ENCODE data around the gene NECTIN1.

Gene NECTIN1

DNA sequence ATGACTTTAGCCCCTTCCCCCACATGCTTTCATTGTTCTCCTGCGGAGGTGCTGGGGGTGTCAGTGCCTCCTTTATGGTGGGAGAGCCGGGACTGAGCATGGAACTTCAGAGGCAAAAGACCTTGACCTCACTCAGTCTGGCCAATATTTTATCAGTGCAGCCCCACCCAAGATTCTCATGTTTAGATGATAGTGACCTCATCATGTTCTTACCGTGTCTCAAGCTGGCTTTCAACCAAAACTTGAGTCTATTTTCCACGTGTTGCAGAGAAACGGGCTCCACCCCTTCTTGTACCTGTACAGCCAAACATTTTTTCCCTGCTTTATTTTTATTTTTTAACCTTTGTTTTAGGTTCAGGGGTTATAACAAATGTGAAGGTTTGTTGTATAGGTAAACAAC lies 47.7 kb upstream of the NECTIN1 start (continued):
- TF ChIP-seq, protein P1, sequence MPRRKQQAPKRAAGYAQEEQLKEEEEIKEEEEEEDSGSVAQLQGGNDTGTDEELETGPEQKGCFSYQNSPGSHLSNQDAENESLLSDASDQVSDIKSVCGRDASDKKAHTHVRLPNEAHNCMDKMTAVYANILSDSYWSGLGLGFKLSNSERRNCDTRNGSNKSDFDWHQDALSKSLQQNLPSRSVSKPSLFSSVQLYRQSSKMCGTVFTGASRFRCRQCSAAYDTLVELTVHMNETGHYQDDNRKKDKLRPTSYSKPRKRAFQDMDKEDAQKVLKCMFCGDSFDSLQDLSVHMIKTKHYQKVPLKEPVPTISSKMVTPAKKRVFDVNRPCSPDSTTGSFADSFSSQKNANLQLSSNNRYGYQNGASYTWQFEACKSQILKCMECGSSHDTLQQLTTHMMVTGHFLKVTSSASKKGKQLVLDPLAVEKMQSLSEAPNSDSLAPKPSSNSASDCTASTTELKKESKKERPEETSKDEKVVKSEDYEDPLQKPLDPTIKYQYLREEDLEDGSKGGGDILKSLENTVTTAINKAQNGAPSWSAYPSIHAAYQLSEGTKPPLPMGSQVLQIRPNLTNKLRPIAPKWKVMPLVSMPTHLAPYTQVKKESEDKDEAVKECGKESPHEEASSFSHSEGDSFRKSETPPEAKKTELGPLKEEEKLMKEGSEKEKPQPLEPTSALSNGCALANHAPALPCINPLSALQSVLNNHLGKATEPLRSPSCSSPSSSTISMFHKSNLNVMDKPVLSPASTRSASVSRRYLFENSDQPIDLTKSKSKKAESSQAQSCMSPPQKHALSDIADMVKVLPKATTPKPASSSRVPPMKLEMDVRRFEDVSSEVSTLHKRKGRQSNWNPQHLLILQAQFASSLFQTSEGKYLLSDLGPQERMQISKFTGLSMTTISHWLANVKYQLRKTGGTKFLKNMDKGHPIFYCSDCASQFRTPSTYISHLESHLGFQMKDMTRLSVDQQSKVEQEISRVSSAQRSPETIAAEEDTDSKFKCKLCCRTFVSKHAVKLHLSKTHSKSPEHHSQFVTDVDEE (CRISPR knock-in tag; IDR thresholded peaks at IDR 0.05) = no peak
- TF ChIP-seq PPARA (CRISPR knock-in tag; IDR thresholded peaks at IDR 0.05; ENCODE audit: borderline replicate concordance) (no peak), ZC3H10 (CRISPR knock-in tag; IDR thresholded peaks at IDR 0.05) (no peak), ISL1 (CRISPR knock-in tag; IDR thresholded peaks at IDR 0.05) (no peak), GLIS3 (CRISPR knock-in tag; IDR thresholded peaks at IDR 0.05) (no peak)
- TF ChIP-seq, protein P2, sequence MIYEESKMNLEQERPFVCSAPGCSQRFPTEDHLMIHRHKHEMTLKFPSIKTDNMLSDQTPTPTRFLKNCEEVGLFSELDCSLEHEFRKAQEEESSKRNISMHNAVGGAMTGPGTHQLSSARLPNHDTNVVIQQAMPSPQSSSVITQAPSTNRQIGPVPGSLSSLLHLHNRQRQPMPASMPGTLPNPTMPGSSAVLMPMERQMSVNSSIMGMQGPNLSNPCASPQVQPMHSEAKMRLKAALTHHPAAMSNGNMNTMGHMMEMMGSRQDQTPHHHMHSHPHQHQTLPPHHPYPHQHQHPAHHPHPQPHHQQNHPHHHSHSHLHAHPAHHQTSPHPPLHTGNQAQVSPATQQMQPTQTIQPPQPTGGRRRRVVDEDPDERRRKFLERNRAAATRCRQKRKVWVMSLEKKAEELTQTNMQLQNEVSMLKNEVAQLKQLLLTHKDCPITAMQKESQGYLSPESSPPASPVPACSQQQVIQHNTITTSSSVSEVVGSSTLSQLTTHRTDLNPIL (CRISPR knock-in tag; IDR thresholded peaks at IDR 0.05; ENCODE audit: low read depth) = no peak

DNA sequence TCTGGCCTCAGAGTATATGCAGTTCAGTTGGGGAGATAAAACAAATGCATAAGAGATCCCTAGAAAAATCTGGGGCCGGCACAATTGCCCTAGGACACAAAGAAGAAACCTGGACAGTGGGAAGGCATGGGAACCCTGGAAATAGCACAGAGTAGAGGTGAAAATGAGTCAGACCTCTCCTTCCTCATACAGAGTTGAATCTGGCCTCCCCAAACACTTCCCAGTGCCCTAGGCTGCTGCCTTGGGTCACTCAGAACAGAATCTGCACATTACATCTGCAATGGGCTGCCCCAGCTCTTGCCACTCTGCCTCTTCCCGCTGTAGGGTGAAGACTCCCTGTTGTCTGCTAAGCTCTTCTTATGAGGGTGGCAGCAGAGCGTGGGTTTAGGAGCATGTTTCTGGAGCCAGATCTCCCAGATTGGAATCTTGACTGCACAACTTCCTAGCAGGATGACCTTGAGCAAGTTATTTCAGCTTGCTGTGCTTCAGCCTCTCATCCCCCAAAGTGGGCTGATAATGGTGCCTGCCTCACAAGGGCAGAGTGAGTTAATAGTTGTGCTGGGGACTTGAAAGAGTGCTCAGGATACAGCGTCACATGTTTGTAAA lies 47.1 kb upstream of the NECTIN1 start:
- no peak for ATAC-seq

DNA sequence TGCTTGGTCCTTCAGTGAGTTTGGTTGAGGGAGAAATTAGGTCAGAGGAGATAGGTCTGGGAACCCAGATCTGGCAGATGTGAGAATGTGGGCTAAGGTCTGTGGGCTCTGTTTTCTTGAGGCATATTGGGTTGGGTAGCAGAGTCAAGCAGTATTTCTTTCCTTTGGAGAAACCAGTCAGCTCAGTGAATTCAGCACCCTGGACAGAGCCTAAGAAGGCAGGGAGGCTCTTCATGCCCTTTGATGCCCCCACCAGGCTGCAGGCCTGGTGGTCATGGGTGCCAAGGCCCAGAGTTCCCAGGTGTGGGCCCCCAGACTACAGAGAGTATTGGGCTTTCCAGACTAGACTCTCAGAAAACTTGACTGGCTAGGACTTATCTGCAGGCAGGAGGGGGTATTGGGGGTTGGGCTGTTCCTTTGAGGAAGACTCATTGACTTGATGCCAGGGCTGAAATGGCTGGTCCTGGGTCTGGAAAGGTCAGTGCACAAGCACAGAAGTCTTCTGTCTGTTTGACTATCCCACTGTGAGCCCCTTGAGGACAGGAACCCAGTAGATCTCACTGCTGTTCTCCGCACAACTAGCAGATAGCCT lies 45.3 kb upstream of the NECTIN1 start:
- TF ChIP-seq OSR1 (CRISPR knock-in tag; IDR thresholded peaks at IDR 0.05) (no peak), TOX (CRISPR knock-in tag; IDR thresholded peaks at IDR 0.05; ENCODE audit: borderline replicate concordance) (no peak), ZFP30 (CRISPR knock-in tag; IDR thresholded peaks at IDR 0.05) (no peak), ZNF8 (CRISPR knock-in tag; IDR thresholded peaks at IDR 0.05) (no peak), SNAI2 (CRISPR knock-in tag; IDR thresholded peaks at IDR 0.05) (no peak), ZFP3 (CRISPR knock-in tag; IDR thresholded peaks at IDR 0.05) (no peak), GLIS3 (CRISPR knock-in tag; IDR thresholded peaks at IDR 0.05) (no peak), ZC3H10 (CRISPR knock-in tag; IDR thresholded peaks at IDR 0.05) (no peak), PPARA (CRISPR knock-in tag; IDR thresholded peaks at IDR 0.05; ENCODE audit: borderline replicate concordance) (no peak), ZNF70 (CRISPR knock-in tag; IDR thresholded peaks at IDR 0.05) (no peak)
- TF ChIP-seq, protein P3, sequence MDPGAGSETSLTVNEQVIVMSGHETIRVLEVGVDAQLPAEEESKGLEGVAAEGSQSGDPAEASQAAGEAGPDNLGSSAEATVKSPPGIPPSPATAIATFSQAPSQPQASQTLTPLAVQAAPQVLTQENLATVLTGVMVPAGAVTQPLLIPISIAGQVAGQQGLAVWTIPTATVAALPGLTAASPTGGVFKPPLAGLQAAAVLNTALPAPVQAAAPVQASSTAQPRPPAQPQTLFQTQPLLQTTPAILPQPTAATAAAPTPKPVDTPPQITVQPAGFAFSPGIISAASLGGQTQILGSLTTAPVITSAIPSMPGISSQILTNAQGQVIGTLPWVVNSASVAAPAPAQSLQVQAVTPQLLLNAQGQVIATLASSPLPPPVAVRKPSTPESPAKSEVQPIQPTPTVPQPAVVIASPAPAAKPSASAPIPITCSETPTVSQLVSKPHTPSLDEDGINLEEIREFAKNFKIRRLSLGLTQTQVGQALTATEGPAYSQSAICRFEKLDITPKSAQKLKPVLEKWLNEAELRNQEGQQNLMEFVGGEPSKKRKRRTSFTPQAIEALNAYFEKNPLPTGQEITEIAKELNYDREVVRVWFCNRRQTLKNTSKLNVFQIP (CRISPR knock-in tag; IDR thresholded peaks at IDR 0.05; ENCODE audit: borderline replicate concordance, low read depth) = no peak
- TF ChIP-seq, protein P4, sequence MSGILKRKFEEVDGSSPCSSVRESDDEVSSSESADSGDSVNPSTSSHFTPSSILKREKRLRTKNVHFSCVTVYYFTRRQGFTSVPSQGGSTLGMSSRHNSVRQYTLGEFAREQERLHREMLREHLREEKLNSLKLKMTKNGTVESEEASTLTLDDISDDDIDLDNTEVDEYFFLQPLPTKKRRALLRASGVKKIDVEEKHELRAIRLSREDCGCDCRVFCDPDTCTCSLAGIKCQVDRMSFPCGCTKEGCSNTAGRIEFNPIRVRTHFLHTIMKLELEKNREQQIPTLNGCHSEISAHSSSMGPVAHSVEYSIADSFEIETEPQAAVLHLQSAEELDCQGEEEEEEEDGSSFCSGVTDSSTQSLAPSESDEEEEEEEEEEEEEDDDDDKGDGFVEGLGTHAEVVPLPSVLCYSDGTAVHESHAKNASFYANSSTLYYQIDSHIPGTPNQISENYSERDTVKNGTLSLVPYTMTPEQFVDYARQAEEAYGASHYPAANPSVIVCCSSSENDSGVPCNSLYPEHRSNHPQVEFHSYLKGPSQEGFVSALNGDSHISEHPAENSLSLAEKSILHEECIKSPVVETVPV (CRISPR knock-in tag; IDR thresholded peaks at IDR 0.05) = no peak
- TF ChIP-seq, protein P2 (CRISPR knock-in tag; IDR thresholded peaks at IDR 0.05; ENCODE audit: low read depth) = no peak
- no peak for ATAC-seq

More for the DNA sequence above, 47.1 kb upstream of the NECTIN1 start:
- TF ChIP-seq, protein P4 (CRISPR knock-in tag; IDR thresholded peaks at IDR 0.05) = no peak
- TF ChIP-seq TOX (CRISPR knock-in tag; IDR thresholded peaks at IDR 0.05; ENCODE audit: borderline replicate concordance) (no peak), ZNF565 (CRISPR knock-in tag; conservative IDR thresholded peaks at IDR 0.05; ENCODE audit: low read depth) (no peak), ARNTL (CRISPR knock-in tag; IDR thresholded peaks at IDR 0.05; ENCODE audit: borderline replicate concordance, low read depth) (no peak), BACH2 (CRISPR knock-in tag; IDR thresholded peaks at IDR 0.05; ENCODE audit: borderline replicate concordance) (no peak), OSR1 (CRISPR knock-in tag; IDR thresholded peaks at IDR 0.05) (no peak), RARB (CRISPR knock-in tag; IDR thresholded peaks at IDR 0.05) (no peak), ESRRG (CRISPR knock-in tag; IDR thresholded peaks at IDR 0.05) (no peak), GLIS3 (CRISPR knock-in tag; IDR thresholded peaks at IDR 0.05) (no peak)

Measured in SK-N-SH treated with all-trans-retinoic acid at 6 μM for 48 hours (cell line).